Raji (cell line): Measurements from ENCODE around the gene MEIS1.

Experiments
- POLR2A ChIP-seq: IDR thresholded peaks from 2 replicates; pipeline ENCODE4 v1.6.1; 2011; ENCODE audit warnings: low read depth, low read length, control low read depth; ENCODE audit not compliant: insufficient read depth

Gene MEIS1

GRCh38 chr2:66497431-66498288 is 62.7 kb downstream of the MEIS1 start:
- no peak for TF ChIP-seq POLR2A

GRCh38 chr2:66498289-66498975 is 63.5 kb downstream of the MEIS1 start:
- no peak for TF ChIP-seq POLR2A

GRCh38 chr2:66501267-66501666 is 66.3 kb downstream of the MEIS1 start:
- TF ChIP-seq POLR2A: no peak

GRCh38 chr2:66506265-66506664 is 71.3 kb downstream of the MEIS1 start:
- no peak for TF ChIP-seq POLR2A

- TF ChIP-seq POLR2A: no peak
These were observed 72.8 kb downstream of the MEIS1 start for GRCh38 chr2:66507673-66508201.

GRCh38 chr2:66508484-66509071 is 73.7 kb downstream of the MEIS1 start:
- no peak for TF ChIP-seq POLR2A

GRCh38 chr2:66509326-66509811 is 74.4 kb downstream of the MEIS1 start:
- TF ChIP-seq POLR2A: no peak

GRCh38 chr2:66512626-66513025 is 77.7 kb downstream of the MEIS1 start:
- TF ChIP-seq POLR2A: no peak

- no peak for TF ChIP-seq POLR2A
These were observed 80.8 kb downstream of the MEIS1 start for GRCh38 chr2:66515743-66516142.

GRCh38 chr2:66516499-66516898 is 81.6 kb downstream of the MEIS1 start:
- no peak for TF ChIP-seq POLR2A

GRCh38 chr2:66517772-66518171 is 82.8 kb downstream of the MEIS1 start:
- TF ChIP-seq POLR2A: no peak

GRCh38 chr2:66519264-66519843 is 84.4 kb downstream of the MEIS1 start:
- no peak for TF ChIP-seq POLR2A

- TF ChIP-seq POLR2A: no peak
These were observed 86.5 kb downstream of the MEIS1 start for GRCh38 chr2:66521291-66521922.

- TF ChIP-seq POLR2A: no peak
These were observed 87.9 kb downstream of the MEIS1 start for GRCh38 chr2:66522611-66523376.

GRCh38 chr2:66523377-66523969 is 88.5 kb downstream of the MEIS1 start:
- no peak for TF ChIP-seq POLR2A
